Measurements from ENCODE around the gene NUPR1.

DNA sequence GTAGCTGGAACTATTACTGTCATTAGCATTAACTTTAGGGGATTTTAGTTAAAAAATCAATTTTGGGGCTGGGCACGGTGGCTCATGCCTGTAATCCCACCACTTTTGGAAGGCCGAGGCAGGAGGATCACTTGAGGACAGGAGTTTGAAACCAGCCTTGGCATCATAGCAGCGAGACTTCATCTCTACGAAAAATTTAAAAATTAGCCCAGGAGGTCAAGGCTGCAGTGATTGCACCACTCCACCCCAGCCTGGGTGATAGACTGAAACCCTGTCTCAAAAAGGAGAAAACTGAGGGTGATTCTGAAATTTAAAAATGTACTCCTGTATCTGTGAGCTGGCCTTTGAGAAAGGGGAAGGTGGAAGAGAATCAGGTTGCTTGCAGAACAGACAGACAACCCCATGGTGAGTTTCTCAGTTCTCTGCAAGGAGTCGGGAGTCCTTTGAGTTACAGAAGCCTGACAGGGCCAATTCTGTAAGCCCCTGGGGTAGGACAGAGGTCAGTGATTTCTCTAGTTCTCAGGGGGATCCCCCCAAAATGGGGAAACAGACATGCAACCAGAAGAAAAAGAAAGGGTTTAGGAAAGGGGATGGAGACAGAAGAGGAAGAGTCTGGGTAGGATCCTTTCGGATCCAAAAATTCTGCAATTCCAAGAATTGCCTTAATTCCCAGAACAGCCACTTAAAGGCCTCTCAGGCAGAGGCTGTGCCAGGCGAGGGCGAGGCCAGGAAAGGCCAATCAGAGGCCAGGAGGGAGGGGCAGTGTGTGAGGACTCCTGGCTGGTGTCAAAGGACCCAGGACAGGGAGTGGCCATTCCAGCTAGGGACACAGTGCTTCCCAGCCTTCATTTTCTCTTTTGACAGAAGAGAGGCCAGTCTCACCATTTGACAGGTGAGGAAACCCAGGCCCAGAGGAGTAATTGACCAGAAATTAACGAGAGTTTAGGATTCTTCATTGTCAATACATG, 6.7 kb downstream of the NUPR1 start:
- TF ChIP-seq, protein P1, sequence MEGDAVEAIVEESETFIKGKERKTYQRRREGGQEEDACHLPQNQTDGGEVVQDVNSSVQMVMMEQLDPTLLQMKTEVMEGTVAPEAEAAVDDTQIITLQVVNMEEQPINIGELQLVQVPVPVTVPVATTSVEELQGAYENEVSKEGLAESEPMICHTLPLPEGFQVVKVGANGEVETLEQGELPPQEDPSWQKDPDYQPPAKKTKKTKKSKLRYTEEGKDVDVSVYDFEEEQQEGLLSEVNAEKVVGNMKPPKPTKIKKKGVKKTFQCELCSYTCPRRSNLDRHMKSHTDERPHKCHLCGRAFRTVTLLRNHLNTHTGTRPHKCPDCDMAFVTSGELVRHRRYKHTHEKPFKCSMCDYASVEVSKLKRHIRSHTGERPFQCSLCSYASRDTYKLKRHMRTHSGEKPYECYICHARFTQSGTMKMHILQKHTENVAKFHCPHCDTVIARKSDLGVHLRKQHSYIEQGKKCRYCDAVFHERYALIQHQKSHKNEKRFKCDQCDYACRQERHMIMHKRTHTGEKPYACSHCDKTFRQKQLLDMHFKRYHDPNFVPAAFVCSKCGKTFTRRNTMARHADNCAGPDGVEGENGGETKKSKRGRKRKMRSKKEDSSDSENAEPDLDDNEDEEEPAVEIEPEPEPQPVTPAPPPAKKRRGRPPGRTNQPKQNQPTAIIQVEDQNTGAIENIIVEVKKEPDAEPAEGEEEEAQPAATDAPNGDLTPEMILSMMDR (IDR thresholded peaks at IDR 0.05) = no peak
- TF ChIP-seq POLR2A (IDR thresholded peaks at IDR 0.05) = peak in 1 of 2 donors; percentile 65
